Liver (tissue), 9 donors: ENCODE data around the gene NCBP2. TPM values are rescaled to one million over a fixed set of nuclear protein-coding genes. Genes with fewer than 3 reads are reported as not detected.

Source experiments
- DNase-seq: peaks from one replicate; pipeline ENCODE4 v3.0.0-alpha.2; 2017; ENCODE audit warnings: low spot score
- H3K27ac ChIP-seq, 2 donors: one replicate each; pipeline ENCODE4 v1.7.0; 2013; ENCODE audit warnings: inconsistent platforms in 2 of 2, low read length in 2 of 2, control low read depth in 1 of 2, low read depth in 1 of 2, mild to moderate bottlenecking in 1 of 2
- H3K27me3 ChIP-seq, 4 donors: one replicate each; pipeline versions ENCODE4 v1.6.1 to v1.7.0; 2013; ENCODE audit warnings: low read length in 3 of 4, inconsistent platforms in 1 of 4, mild to moderate bottlenecking in 1 of 4, moderate library complexity in 1 of 4; ENCODE audit not compliant: control insufficient read depth in 4 of 4, insufficient read depth in 4 of 4
- H3K36me3 ChIP-seq, 4 donors: one replicate each; pipeline versions ENCODE4 v1.6.1 to v1.7.0; 2013; ENCODE audit warnings: low read length in 3 of 4, mild to moderate bottlenecking in 3 of 4, low read depth in 1 of 4, moderate library complexity in 1 of 4; ENCODE audit not compliant: control insufficient read depth in 4 of 4, insufficient read depth in 3 of 4
- H3K4me1 ChIP-seq, 4 donors: one replicate each; pipeline versions ENCODE4 v1.6.1 to v1.7.0; 2013; ENCODE audit warnings: low read length in 3 of 4, mild to moderate bottlenecking in 3 of 4, moderate library complexity in 1 of 4; ENCODE audit not compliant: control insufficient read depth in 4 of 4, insufficient read depth in 4 of 4
- H3K4me3 ChIP-seq, 3 donors: one replicate each; pipeline versions ENCODE4 v1.6.1 to v1.7.0; 2013; ENCODE audit warnings: low read length in 3 of 3, control low read depth in 1 of 3, low read depth in 1 of 3, mild to moderate bottlenecking in 1 of 3
- H3K9ac ChIP-seq, 2 donors: one replicate each; pipeline ENCODE4 v1.7.0; 2013; ENCODE audit warnings: low read length in 2 of 2, mild to moderate bottlenecking in 2 of 2, moderate library complexity in 2 of 2, control low read depth in 1 of 2, low read depth in 1 of 2
- H3K9me3 ChIP-seq, 4 donors: one replicate each; pipeline versions ENCODE4 v1.6.1 to v1.7.0; 2013; ENCODE audit warnings: low read length in 3 of 4; ENCODE audit not compliant: control insufficient read depth in 4 of 4
- CTCF ChIP-seq: fragments of 150-350 bp; IDR thresholded peaks from 2 replicates; pipeline ENCODE4 v1.5.1; 2017; ENCODE audit warnings: improper control_type of control experiment, low read depth, low read length; ENCODE audit not compliant: missing input control
- EGR1 ChIP-seq, 2 donors: IDR thresholded peaks; 2 replicates each; pipeline ENCODE4 v1.6.1; 2016 to 2018; ENCODE audit warnings: antibody characterized with exemption in 2 of 2, low read depth in 2 of 2
- FOXA1 ChIP-seq: IDR thresholded peaks from 2 replicates; pipeline ENCODE4 v1.6.1; 2016; ENCODE audit warnings: antibody characterized with exemption
- GABPA ChIP-seq, 2 donors: IDR thresholded peaks in 1 of 2; conservative IDR thresholded peaks in 1 of 2; 2 replicates each; pipeline ENCODE4 v1.6.1; 2016; ENCODE audit warnings: antibody characterized with exemption in 2 of 2, mild to moderate bottlenecking in 1 of 2, moderate library complexity in 1 of 2
- HNF4A ChIP-seq, 2 donors: conservative IDR thresholded peaks; 2 replicates each; pipeline ENCODE4 v1.6.1; 2016; ENCODE audit warnings: antibody characterized with exemption in 2 of 2, mild to moderate bottlenecking in 2 of 2
- HNF4G ChIP-seq: IDR thresholded peaks from 2 replicates; pipeline ENCODE4 v1.6.1; 2016; ENCODE audit warnings: antibody characterized with exemption
- JUND ChIP-seq, 2 donors: IDR thresholded peaks; 2 replicates each; pipeline ENCODE4 v1.6.1; 2016; ENCODE audit warnings: antibody characterized with exemption in 2 of 2
- MAX ChIP-seq: IDR thresholded peaks from 2 replicates; pipeline ENCODE4 v1.6.1; 2016; ENCODE audit warnings: antibody characterized with exemption
- NR2F2 ChIP-seq: IDR thresholded peaks from 2 replicates; pipeline ENCODE4 v1.6.1; 2016; ENCODE audit warnings: antibody characterized with exemption
- RAD21 ChIP-seq, 2 donors: IDR thresholded peaks; 2 replicates each; pipeline ENCODE4 v1.6.1; 2016; ENCODE audit warnings: antibody characterized with exemption in 2 of 2, mild to moderate bottlenecking in 2 of 2
- RXRA ChIP-seq, 2 donors: IDR thresholded peaks; 2 replicates each; pipeline ENCODE4 v1.6.1; 2017 to 2018; ENCODE audit warnings: antibody characterized with exemption in 2 of 2, mild to moderate bottlenecking in 1 of 2
- SP1 ChIP-seq: IDR thresholded peaks from 2 replicates; pipeline ENCODE4 v1.6.1; 2018; ENCODE audit warnings: antibody characterized with exemption, mild to moderate bottlenecking
- TAF1 ChIP-seq: conservative IDR thresholded peaks from 2 replicates; pipeline ENCODE4 v1.6.1; 2016; ENCODE audit warnings: antibody characterized with exemption, mild to moderate bottlenecking
- YY1 ChIP-seq: IDR thresholded peaks from 2 replicates; pipeline ENCODE4 v1.6.1; 2016; ENCODE audit warnings: antibody characterized with exemption, mild to moderate bottlenecking
- WGBS: extraction: QIAGEN DNeasy Blood & Tissue Kit; methylation state at CpG from one replicate; pipeline ENCODE4 v1.1.7; 2013; 5-methylcytosine and 5-hydroxymethylcytosine counted together
- polyA plus RNA-seq, 2 donors: library from polyadenylated mRNA; stranded (reverse) in 1 of 2; unstranded in 1 of 2; fragments of 200-250 nt in 1 of 2; fragments of >200 nt in 1 of 2; fragmentation: Nextera tagmentation in 1 of 2; extraction: Ambion mirVana in 1 of 2; gene quantifications; one replicate each; pipeline versions ENCODE4 v1.2.1 to v1.2.3, GENCODE V29; 2013 to 2015
- total RNA-seq, 2 donors: library from RNA; depleted of rRNA; stranded (reverse); fragments of >200 nt; gene quantifications; one replicate each; pipeline ENCODE4 v1.2.3, GENCODE V29; 2014
- TF ChIP-seq, protein P1 (sequence below): IDR thresholded peaks from 2 replicates; pipeline ENCODE4 v1.6.1; 2016; ENCODE audit warnings: antibody characterized with exemption
- TF ChIP-seq, protein P2 (sequence below): IDR thresholded peaks from 2 replicates; pipeline ENCODE4 v1.6.1; 2016; ENCODE audit warnings: antibody characterized with exemption, mild to moderate bottlenecking
- TF ChIP-seq, protein P3 (sequence below): IDR thresholded peaks from 2 replicates; pipeline ENCODE4 v1.6.1; 2016; ENCODE audit warnings: antibody characterized with exemption
- donor health status: healthy.
- donor health status: healthy.
- donor health status: healthy.
- donor health status: healthy.
- donor health status: healthy.

Gene NCBP2
- total and polyA plus RNA-seq, 4 donors: 16.2 to 19.2 (median 18.1) TPM

GRCh38 chr3:196901768-196902167 is 40.6 kb downstream of the NCBP2 start:
- 85% methylated on average over 1 of the region's 1 CpG for WGBS
- no peak for DNase-seq
- Histone ChIP-seq H3K4me3 (no peak overlapping the region), H3K27me3 (no peaks in the 10 kb centered on the region), H3K9me3 (no peaks in the 10 kb centered on the region), H3K9ac (no peak overlapping the region), H3K4me1 (peaks cover 1 to 7% (median 4%) of the 10 kb centered on the region in 4 donors), H3K36me3 (peaks cover 6 to 43% (median 29%) of the 10 kb centered on the region in 4 donors), H3K27ac (no peak overlapping the region)
- TF ChIP-seq HNF4A (conservative IDR thresholded peaks at IDR 0.05) (no peak), SP1 (no peak), HNF4G (no peak), TAF1 (no peak), RXRA (IDR thresholded peaks at IDR 0.05) (no peak), NR2F2 (no peak)

GRCh38 chr3:196896229-196896628 is 46.1 kb downstream of the NCBP2 start:
- TF ChIP-seq HNF4A (conservative IDR thresholded peaks at IDR 0.05) (no peak), RXRA (IDR thresholded peaks at IDR 0.05) (no peak), YY1 (no peak), EGR1 (IDR thresholded peaks at IDR 0.05; ENCODE audit: low read depth in 2 of 2) (no peak), GABPA (IDR thresholded peaks at IDR 0.05 in 1 of 2, conservative IDR thresholded peaks at IDR 0.05 in 1 of 2) (no peak), NR2F2 (no peak), JUND (IDR thresholded peaks at IDR 0.05) (no peak), MAX (no peak), FOXA1 (no peak), TAF1 (no peak), RAD21 (IDR thresholded peaks at IDR 0.05) (no peak), HNF4G (no peak), CTCF (no peak)
- TF ChIP-seq, protein P1, sequence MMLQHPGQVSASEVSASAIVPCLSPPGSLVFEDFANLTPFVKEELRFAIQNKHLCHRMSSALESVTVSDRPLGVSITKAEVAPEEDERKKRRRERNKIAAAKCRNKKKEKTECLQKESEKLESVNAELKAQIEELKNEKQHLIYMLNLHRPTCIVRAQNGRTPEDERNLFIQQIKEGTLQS: no peak
- TF ChIP-seq, protein P2, sequence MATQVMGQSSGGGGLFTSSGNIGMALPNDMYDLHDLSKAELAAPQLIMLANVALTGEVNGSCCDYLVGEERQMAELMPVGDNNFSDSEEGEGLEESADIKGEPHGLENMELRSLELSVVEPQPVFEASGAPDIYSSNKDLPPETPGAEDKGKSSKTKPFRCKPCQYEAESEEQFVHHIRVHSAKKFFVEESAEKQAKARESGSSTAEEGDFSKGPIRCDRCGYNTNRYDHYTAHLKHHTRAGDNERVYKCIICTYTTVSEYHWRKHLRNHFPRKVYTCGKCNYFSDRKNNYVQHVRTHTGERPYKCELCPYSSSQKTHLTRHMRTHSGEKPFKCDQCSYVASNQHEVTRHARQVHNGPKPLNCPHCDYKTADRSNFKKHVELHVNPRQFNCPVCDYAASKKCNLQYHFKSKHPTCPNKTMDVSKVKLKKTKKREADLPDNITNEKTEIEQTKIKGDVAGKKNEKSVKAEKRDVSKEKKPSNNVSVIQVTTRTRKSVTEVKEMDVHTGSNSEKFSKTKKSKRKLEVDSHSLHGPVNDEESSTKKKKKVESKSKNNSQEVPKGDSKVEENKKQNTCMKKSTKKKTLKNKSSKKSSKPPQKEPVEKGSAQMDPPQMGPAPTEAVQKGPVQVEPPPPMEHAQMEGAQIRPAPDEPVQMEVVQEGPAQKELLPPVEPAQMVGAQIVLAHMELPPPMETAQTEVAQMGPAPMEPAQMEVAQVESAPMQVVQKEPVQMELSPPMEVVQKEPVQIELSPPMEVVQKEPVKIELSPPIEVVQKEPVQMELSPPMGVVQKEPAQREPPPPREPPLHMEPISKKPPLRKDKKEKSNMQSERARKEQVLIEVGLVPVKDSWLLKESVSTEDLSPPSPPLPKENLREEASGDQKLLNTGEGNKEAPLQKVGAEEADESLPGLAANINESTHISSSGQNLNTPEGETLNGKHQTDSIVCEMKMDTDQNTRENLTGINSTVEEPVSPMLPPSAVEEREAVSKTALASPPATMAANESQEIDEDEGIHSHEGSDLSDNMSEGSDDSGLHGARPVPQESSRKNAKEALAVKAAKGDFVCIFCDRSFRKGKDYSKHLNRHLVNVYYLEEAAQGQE: no peak
- TF ChIP-seq, protein P3, sequence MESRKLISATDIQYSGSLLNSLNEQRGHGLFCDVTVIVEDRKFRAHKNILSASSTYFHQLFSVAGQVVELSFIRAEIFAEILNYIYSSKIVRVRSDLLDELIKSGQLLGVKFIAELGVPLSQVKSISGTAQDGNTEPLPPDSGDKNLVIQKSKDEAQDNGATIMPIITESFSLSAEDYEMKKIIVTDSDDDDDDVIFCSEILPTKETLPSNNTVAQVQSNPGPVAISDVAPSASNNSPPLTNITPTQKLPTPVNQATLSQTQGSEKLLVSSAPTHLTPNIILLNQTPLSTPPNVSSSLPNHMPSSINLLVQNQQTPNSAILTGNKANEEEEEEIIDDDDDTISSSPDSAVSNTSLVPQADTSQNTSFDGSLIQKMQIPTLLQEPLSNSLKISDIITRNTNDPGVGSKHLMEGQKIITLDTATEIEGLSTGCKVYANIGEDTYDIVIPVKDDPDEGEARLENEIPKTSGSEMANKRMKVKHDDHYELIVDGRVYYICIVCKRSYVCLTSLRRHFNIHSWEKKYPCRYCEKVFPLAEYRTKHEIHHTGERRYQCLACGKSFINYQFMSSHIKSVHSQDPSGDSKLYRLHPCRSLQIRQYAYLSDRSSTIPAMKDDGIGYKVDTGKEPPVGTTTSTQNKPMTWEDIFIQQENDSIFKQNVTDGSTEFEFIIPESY: no peak
- peaks cover 0 to 4% (median 0%) of the 10 kb centered on the region in 4 donors for H3K36me3 ChIP-seq
- peaks cover 2 to 7% (median 6%) of the 10 kb centered on the region in 4 donors for H3K4me1 ChIP-seq
- H3K9me3 ChIP-seq: no peaks in the 10 kb centered on the region
- 98% methylated on average over 6 of the region's 6 CpGs for WGBS
- no peak overlapping the region for H3K4me3 ChIP-seq
- no peak overlapping the region for H3K9ac ChIP-seq
- no peak for DNase-seq
- H3K27me3 ChIP-seq: no peaks in the 10 kb centered on the region
- H3K27ac ChIP-seq: no peak overlapping the region
